Measurements from ENCODE around the gene RHOT2. TPM values are rescaled to one million over a fixed set of nuclear protein-coding genes. Genes with fewer than 3 reads are reported as not detected.

The RHOT2 gene
- total RNA-seq, 1 experiment from 2014 or later, result 98.5 TPM

DNA sequence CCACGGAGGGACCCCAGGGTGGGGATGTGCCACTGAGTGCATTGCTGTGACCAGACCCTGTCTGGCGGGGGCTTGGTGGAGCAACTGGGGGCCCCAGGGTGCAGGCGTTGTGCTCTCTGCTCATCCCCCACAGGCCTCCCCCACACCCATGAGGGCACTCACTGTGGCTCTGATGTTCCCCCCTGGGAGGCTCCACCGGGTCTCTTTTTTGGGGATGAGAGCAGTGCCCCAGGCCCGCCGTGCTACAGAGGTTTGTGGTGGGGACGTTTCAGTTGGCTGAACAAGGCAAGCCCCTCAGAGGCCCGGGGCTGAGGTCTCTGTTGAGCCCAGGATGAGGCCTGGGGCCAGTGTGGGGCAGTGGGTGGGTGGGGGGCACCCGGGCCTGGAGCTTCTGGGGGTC is 55.8 kb downstream of the RHOT2 start:
- DNase-seq (ENCODE audit: low read depth, low spot score), result no peak
- CTCF ChIA-PET, result interaction anchor here (2.4 kb wide), 1 partner anchor 11 kb away, joined by 10 read pairs; no protein-coding TSS in a partner anchor

More for the DNA sequence above, 55.8 kb downstream of the RHOT2 start:
- Histone ChIP-seq H3K27ac (ENCODE audit: low read depth, low read length) (no peak overlapping the region), H3K4me1 (ENCODE audit: control insufficient read depth in 1 of 2, insufficient read depth in 2 of 2, low read length in 2 of 2) (peaks cover 23 to 59% of the 10 kb centered on the region in 2 experiments), H3K9me3 (ENCODE audit: control insufficient read depth in 1 of 2, insufficient read depth in 1 of 2, low read depth in 1 of 2, low read length in 2 of 2) (no peaks in the 10 kb centered on the region), H2AFZ (ENCODE audit: low read depth, low read length, poor library complexity, severe bottlenecking) (no peak overlapping the region), H3K79me2 (ENCODE audit: insufficient read depth, low read length) (peaks cover 13% of the 10 kb centered on the region; the same call in 1 of the 2 replicates), H4K20me1 (ENCODE audit: insufficient read depth) (no peaks in the 10 kb centered on the region), H3K9me2 (ENCODE audit: insufficient read depth) (no peaks in the 10 kb centered on the region), H3K4me2 (ENCODE audit: low read length) (no peak overlapping the region), H3K9ac (ENCODE audit: low read length) (no peak overlapping the region), H3K27me3 (ENCODE audit: insufficient read depth, low read length) (no peaks in the 10 kb centered on the region), H3K36me3 (ENCODE audit: control insufficient read depth in 1 of 2, insufficient read depth in 2 of 2, low read length in 2 of 2) (no peaks in the 10 kb centered on the region), H3K4me3 (replicated peaks in 1 of 2; ENCODE audit: low read depth in 1 of 2, low read length in 2 of 2) (no peak overlapping the region)
- BruUV-seq (replicated peaks), result no TSS peak
- RAD21 ChIA-PET (ENCODE audit: low non-redundant PET in 1 of 2, low total read pairs in 2 of 2, uncharacterized antibody in 2 of 2, unreplicated experiment in 2 of 2), result no interaction called here
- no peak for TF ChIP-seq POLR2AphosphoS5 (IDR thresholded peaks at IDR 0.05; ENCODE audit: low read depth, low read length)
- TF ChIP-seq ZFX (IDR thresholded peaks at IDR 0.05), result no peak
- no peak for TF ChIP-seq ZNF274 (IDR thresholded peaks at IDR 0.05; ENCODE audit: low read depth, low read length)
- no peak for TF ChIP-seq CBX3 (IDR thresholded peaks at IDR 0.05; ENCODE audit: low read depth)
- no peak for ATAC-seq
- intact Hi-C loops (cut with micrococcal nuclease), result no loop called here
- POLR2A ChIA-PET, result no interaction called here

Other genes starting within 250 kb of the RHOT2 start
- gene RAB11FIP3, start 242.5 kb upstream of the RHOT2 start, total RNA-seq (2021; ENCODE audit: unreplicated experiment), result 12.8 TPM
- 39.0 TPM for gene CAPN15, start 140.4 kb upstream of the RHOT2 start, total RNA-seq (2021; ENCODE audit: unreplicated experiment)
- not detected for gene PRR35, start 107.7 kb upstream of the RHOT2 start, total RNA-seq (2021; ENCODE audit: unreplicated experiment)
- gene NHLRC4, start 101.1 kb upstream of the RHOT2 start, total RNA-seq (2021; ENCODE audit: unreplicated experiment), result 0.22 TPM
- 21.0 TPM for gene PIGQ, start 98.2 kb upstream of the RHOT2 start, total RNA-seq (2021; ENCODE audit: unreplicated experiment)
- gene RAB40C, start 78.1 kb upstream of the RHOT2 start, total RNA-seq (2021; ENCODE audit: unreplicated experiment), result 14.1 TPM
- gene WFIKKN1, start 37.1 kb upstream of the RHOT2 start, total RNA-seq (2021; ENCODE audit: unreplicated experiment), result 0.47 TPM
- 85.7 TPM for gene METTL26, start 31.8 kb upstream of the RHOT2 start, total RNA-seq (2021; ENCODE audit: unreplicated experiment)
- gene MCRIP2, start 26.3 kb upstream of the RHOT2 start, total RNA-seq (2021; ENCODE audit: unreplicated experiment), result 34.9 TPM
- gene WDR90, start 18.8 kb upstream of the RHOT2 start, total RNA-seq (2021; ENCODE audit: unreplicated experiment), result 73.7 TPM
- gene RHBDL1, start 7.5 kb downstream of the RHOT2 start, total RNA-seq (2021; ENCODE audit: unreplicated experiment), result 12.7 TPM
- 111 TPM for gene STUB1, start 12.3 kb downstream of the RHOT2 start, total RNA-seq (2021; ENCODE audit: unreplicated experiment)
- 121 TPM for gene JMJD8, start 16.2 kb downstream of the RHOT2 start, total RNA-seq (2021; ENCODE audit: unreplicated experiment)
- gene WDR24, start 22.3 kb downstream of the RHOT2 start, total RNA-seq (2021; ENCODE audit: unreplicated experiment), result 15.5 TPM
- 49.7 TPM for gene FBXL16, start 37.7 kb downstream of the RHOT2 start, total RNA-seq (2021; ENCODE audit: unreplicated experiment)
- gene METRN, start 47.0 kb downstream of the RHOT2 start, total RNA-seq (2021; ENCODE audit: unreplicated experiment), result 193 TPM
- gene ANTKMT, start 53.0 kb downstream of the RHOT2 start, total RNA-seq (2021; ENCODE audit: unreplicated experiment), result 65.4 TPM
- 22.9 TPM for gene CCDC78, start 58.3 kb downstream of the RHOT2 start, total RNA-seq (2021; ENCODE audit: unreplicated experiment)
- 74.8 TPM for gene HAGHL, start 59.0 kb downstream of the RHOT2 start, total RNA-seq (2021; ENCODE audit: unreplicated experiment)
- 32.8 TPM for gene CIAO3, start 72.9 kb downstream of the RHOT2 start, total RNA-seq (2021; ENCODE audit: unreplicated experiment)
- gene MSLN, start 92.6 kb downstream of the RHOT2 start, total RNA-seq (2021; ENCODE audit: unreplicated experiment), result 40.9 TPM
- 59.9 TPM for gene RPUSD1, start 120.2 kb downstream of the RHOT2 start, total RNA-seq (2021; ENCODE audit: unreplicated experiment)
- gene CHTF18, start 120.5 kb downstream of the RHOT2 start, total RNA-seq (2021; ENCODE audit: unreplicated experiment), result 145 TPM
- not detected for gene GNG13, start 132.6 kb downstream of the RHOT2 start, total RNA-seq (2021; ENCODE audit: unreplicated experiment)

Data from HCT116 (cell line).